ENCODE measurements around the gene TIAM1.
A peak's percentile ranks its signal among the peaks of the same experiment; 100 is the strongest.

TIAM1 gene, protein sequence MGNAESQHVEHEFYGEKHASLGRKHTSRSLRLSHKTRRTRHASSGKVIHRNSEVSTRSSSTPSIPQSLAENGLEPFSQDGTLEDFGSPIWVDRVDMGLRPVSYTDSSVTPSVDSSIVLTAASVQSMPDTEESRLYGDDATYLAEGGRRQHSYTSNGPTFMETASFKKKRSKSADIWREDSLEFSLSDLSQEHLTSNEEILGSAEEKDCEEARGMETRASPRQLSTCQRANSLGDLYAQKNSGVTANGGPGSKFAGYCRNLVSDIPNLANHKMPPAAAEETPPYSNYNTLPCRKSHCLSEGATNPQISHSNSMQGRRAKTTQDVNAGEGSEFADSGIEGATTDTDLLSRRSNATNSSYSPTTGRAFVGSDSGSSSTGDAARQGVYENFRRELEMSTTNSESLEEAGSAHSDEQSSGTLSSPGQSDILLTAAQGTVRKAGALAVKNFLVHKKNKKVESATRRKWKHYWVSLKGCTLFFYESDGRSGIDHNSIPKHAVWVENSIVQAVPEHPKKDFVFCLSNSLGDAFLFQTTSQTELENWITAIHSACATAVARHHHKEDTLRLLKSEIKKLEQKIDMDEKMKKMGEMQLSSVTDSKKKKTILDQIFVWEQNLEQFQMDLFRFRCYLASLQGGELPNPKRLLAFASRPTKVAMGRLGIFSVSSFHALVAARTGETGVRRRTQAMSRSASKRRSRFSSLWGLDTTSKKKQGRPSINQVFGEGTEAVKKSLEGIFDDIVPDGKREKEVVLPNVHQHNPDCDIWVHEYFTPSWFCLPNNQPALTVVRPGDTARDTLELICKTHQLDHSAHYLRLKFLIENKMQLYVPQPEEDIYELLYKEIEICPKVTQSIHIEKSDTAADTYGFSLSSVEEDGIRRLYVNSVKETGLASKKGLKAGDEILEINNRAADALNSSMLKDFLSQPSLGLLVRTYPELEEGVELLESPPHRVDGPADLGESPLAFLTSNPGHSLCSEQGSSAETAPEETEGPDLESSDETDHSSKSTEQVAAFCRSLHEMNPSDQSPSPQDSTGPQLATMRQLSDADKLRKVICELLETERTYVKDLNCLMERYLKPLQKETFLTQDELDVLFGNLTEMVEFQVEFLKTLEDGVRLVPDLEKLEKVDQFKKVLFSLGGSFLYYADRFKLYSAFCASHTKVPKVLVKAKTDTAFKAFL (N-terminal part only)

GRCh38 chr21:31343680-31344480 is at the start of gene TIAM1:
TSS of gene TIAM1 (minus strand) at chr21:31344261. CDS start at chr21:31266972, 77,289 bp downstream.
- DNase-seq, result peak; percentile 61

DNA sequence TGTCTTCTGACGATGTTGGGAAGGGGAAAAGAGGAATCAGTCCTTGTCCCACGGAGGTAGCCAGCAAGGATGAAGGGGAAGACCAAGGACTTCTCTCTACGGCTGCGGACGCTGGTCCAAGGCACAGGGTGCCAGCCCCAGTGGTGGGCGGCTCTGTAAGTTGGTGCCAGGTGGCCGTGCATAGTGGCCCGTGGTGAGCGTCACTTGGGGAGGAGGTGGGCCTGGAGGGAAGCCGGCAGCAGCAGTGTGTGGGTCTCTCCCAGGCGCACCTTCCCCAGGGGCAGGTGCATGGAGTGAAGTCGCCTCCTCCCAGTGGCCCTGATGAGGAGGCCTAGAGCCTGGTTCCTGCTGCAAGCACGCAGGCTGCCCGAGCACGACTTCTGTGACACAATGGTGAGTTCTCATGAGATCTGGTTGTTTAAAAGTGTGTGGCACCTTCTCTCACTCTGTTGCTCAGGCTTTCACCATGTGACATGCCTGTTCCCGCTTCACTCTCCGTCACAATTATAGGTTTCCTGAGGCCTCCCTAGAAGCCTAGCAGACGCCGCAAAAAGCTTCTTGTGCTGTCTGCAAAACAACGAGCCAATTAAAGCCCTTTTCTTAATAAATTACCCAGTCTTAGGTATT is 43.6 kb upstream of the TIAM1 start:
- no peak for DNase-seq

GRCh38 chr21:31386006-31386405 is 41.9 kb upstream of the TIAM1 start:
- no peak for DNase-seq

DNA sequence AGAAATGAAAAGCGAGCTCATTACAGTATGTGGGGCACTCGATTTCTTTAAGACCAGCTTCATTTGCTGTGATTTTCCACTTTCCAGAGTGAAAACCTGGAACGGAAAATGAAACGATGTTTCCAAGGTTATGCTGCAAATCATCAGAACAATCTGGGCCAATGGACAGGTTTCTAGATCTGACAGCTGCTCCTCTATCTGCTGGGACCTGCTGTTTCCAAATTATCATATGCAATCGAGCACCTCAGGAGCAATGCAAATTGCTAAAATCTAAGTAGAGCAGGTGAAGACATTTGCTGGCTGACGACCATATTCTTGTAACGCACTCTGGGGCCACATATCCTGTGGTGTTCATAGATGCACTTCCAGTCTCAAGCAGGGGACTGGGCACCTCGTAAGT is 39.7 kb upstream of the TIAM1 start:
- no peak for DNase-seq

- DNase-seq, result no peak
Measured at GRCh38 chr21:31382060-31382459, 38.0 kb upstream of the TIAM1 start.

GRCh38 chr21:31376301-31376700 is 32.2 kb upstream of the TIAM1 start:
- DNase-seq, result no peak

- no peak for DNase-seq
Measured at GRCh38 chr21:31374395-31374794, 30.3 kb upstream of the TIAM1 start.

GRCh38 chr21:31372471-31372765 is 28.4 kb upstream of the TIAM1 start:
- no peak for DNase-seq

GRCh38 chr21:31371715-31372470 is 27.8 kb upstream of the TIAM1 start:
- no peak for DNase-seq

GRCh38 chr21:31370893-31371544 is 27.0 kb upstream of the TIAM1 start:
- DNase-seq, result no peak

- no peak for DNase-seq
Measured at GRCh38 chr21:31370281-31370892, 26.3 kb upstream of the TIAM1 start.

DNA sequence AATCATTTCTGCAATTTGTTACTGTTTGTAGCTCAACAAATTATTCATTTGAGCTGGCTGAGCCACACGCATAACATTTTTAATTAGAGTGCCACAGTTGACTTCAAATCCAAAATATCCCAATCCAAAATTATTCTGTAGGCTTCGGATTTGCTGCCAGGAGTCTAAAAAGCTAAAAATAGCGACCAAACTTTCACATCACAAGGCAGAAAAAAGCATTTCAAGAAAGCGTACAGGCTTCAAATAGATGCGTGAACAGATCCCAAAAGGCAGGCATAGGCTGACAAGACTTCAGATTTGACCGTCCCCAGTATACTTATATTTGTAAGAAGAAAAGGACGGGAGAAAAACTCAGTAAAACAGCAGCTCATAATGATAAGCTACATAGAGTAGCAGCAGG is 24.3 kb upstream of the TIAM1 start:
- no peak for DNase-seq

DNA sequence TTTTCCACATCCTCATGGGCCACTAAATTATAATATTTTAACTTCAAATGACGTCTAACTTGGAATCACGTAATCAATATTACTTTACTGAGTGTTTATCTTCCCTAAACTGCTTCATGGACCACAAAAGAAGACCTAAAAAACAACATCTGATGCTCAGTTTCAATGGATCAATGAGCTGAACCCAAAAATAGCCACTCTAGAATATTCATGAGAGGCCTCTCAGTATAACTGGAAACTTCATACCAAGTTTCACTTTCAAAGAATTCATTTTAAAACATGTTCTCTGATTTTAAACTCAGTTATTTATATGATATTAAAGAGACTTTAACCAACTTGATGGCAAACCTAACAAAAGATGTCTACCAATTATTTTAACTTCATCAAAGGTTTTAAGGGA is 23.7 kb upstream of the TIAM1 start:
- no peak for DNase-seq

DNA sequence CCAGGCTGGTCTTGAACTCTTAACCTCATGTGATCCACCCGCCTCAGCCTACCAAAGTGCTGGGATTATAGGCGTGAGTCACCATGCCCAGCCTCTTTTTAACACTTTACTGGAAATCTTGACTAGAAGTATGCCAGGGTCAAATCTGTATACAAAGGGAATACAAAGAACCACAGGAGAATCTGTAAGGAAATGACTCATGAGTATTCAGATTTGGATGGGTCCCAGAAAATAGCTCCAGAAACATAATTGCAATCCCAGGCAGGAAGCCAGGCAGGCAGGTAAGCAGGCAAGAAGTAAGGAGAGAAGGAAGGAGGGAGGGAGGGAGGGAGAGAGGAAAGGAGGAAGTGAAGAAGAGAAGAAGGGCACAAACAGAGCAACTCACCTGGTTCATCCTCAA is 22.8 kb upstream of the TIAM1 start:
- DNase-seq, result no peak

GRCh38 chr21:31364253-31364945 is 20.3 kb upstream of the TIAM1 start:
- DNase-seq, result no peak

DNA sequence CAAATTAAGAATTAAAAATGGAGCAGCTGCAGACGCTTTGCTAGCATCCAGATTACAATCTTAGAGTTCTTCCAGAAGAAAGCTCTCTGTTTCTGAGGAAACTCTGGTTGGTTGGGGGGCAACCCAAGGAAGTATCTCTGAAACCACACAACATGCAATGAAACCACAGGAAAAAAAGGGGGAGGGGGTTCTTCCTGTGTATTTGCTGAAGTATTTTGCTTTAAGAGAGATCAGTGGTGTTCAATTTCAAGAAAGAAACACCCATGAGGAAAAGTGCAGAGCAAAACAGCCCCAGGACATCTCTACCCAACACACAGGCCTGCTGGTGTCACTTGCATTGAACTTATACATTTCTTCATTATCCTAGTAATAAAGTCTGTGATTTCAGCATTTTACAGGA is 19.7 kb upstream of the TIAM1 start:
- DNase-seq, result no peak

DNA sequence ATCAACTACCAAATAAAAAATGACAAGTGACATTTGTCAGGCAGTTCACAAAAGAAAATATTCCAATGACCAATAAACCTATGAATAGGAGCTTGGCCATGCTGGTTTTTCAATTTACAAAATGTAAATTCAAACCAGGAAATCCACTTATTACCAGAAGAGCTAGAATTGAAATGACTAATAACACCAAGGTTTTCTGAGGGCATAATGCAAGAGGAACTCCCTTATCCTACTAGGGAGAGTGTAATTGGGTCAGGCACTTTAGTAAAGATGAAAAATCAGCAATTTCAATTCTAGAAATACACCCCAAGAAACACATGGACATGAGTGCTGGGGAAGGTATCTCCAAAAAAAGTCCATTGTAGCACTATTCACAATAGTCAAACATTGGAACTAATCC is 16.7 kb upstream of the TIAM1 start:
- no peak for DNase-seq

DNA sequence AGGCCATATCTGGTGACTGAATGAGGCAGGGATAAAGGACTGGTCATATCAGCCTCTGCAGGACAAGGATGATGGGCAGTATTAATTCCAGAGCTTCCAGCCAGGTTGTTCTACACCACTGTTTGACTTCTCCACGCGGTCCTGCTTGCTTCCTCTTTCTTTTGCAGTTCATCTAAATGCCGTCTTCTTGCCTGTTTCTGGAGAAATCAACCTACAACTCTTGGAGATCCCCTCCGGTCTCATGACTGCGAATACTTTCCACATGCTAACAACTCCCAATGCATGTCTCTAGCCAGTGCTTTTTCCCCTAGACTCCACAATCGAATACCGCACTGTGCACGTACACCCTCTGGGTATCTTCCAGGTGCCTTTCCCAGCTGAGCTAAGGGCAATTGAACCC is 14.1 kb upstream of the TIAM1 start:
- DNase-seq, result no peak

- DNase-seq, result no peak
Measured at GRCh38 chr21:31356440-31356839, 12.4 kb upstream of the TIAM1 start.
